Right ventricle myocardium superior (tissue), 1 donor: ENCODE results near the gene ADARB1. TPM values are rescaled to one million over a fixed set of nuclear protein-coding genes. Genes with fewer than 3 reads are reported as not detected.

ENCODE experiments used
- ATAC-seq: fragments of 200-7000 bp; cut with Tn5 transposase; one replicate; pipeline ENCODE4 v1.9.1; 2020; ENCODE audit warnings: mild to moderate bottlenecking; ENCODE audit not compliant: poor library complexity
- DNase-seq: peaks from one replicate; pipeline ENCODE4 v3.0.0-alpha.2; 2020
- intact Hi-C: fragments of 100-400 bp; cut with DNase I; formaldehyde crosslinking; loops from one replicate; pipeline ENCODE4 v1.11.2; 2022
- total RNA-seq: library from RNA; stranded (reverse); fragmentation: NEBNext Ultra II Directional; extraction: Animal tissue kit (Norgen Biotek cat#: 25700); gene quantifications from one replicate; pipeline ENCODE4 v1.2.1, GENCODE V29; 2021
- donor health status: DM: no; HTN: yes; CAD: no; lungs with severe emphysema.

ADARB1 gene
- total RNA-seq, 1 donor from 2014 or later: 11.6 TPM

DNA sequence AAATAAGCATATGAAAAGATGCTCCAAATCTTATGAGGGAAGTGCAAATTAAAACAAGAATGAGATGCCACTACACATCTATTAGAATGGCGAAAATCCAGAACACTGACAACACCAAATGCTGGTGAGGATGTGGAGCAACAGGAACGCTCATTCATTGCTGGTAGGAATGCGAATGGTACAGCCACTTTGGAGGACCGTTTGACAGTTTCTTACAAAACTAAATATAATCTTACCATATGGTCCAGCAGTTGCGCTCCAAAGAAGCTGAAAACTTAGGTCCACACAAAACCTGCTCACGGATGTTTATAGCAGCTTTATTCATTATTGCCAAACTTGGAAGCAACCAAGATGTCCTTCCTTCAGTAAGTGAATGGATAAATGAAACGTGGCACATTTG lies 163.0 kb downstream of the ADARB1 start:
- no peak for DNase-seq
- intact Hi-C loops: no loop called here
- ATAC-seq: no peak

DNA sequence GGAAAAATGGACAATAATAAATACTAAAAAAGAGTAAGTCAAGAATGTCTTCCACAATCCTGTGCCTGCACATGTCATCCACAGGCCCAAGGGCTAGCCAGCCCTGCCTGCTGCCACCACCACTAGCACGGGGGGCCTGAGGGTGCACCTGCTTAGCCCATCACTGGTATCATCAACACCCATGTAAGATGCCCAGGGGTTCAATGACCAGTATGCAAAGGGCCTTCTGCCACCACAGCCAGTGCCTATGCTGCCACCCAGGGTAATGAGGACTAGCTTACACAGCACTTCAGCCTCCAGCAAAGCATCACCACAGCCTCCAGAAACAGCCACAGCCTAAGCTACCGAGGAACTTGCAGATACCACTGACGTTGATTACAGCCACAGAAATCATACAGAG lies 167.0 kb downstream of the ADARB1 start:
- intact Hi-C loops: no loop called here
- no peak for DNase-seq
- ATAC-seq: no peak

DNA sequence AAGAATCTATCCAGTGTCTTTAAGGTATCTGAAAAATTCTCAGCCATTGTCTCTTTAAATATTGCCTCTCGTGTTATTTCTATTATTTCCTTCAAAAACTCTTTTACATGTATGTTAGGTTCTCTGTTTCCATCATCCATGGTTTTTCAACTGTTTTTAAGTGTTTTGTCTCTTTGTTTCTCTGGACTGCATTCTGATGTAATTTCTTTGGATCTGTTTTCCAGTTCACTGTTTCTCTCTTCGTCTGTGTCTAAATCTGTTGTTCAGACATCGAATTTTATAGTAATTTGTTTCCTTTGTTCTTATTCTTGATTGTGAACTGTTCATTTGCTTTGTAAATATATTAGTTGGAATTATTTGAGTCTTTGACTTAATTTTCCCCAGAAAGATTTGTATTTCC lies 169.2 kb downstream of the ADARB1 start:
- DNase-seq: no peak
- no peak for ATAC-seq
- intact Hi-C loops: no loop called here

DNA sequence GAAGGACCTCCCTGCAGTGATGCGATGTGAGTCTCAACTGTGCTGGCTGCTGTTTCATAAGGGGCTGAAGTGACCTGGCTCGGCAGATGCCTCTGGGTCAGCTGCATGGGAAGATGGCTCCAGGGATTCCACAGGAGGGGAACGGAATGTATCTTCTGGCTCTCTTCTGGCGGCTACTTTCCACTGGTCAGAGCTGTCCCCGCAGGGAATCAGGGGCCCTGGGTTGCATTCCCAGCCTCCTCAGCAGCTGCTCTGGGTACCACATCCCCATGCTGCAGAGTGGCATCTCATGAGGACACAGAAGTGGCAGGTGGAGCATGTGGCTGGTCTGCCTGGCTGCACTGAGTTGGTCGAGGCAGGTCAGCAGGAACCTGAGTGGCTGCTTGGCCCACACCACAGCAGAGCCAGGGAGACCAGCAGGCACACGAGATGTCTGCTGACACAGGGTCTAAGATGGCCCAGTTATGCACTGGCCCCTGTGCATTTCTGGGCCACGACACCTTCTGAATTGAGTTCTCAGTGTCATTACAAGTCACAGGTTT lies 170.5 kb downstream of the ADARB1 start:
- DNase-seq (no peak), ATAC-seq (no peak)
- intact Hi-C loops: no loop called here

DNA sequence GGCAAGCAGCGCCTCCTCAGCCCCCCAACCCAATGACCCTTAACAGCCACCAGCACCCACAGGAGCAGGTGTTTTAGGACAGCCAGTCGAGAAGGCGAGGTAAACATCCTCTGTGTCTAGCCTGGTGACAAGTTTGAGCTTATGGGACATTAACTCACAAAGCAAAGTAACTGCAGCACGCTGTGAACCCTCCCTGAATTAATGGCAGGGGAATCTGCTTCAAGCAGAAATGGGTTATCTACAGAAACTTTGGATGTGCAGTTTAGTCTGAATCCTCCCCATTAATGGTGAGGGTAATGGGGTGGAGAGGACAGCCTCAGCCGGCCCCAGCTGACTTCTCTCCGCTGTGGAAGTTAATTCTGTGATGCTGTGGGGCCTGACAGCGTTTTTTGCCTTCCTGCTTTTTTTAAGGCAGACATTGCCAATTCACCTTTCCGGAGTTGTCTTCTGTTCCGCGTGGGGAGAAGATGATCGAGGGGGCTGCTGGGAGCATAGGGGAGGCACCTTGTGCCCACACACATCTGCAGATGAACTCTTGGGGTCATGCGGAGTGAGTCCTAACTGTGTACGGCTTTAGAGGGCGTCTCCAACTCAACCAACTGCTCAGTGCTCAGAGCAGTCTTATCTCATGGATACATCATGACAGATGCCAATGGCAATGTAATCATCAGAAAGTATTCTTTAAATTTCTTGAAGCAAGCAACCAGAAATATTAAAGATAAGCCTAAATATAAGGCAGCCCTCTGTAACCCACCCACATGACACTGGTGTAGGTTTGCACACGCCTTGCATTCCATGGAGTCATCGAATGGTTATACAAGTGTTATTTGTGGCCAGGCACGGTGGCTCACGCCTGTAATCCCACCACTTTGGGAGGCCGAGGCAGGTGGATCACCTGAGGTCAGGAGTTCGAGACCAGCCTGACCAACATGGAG lies 172.3 kb downstream of the ADARB1 start:
- intact Hi-C loops: no loop called here
- no peak for ATAC-seq
- DNase-seq: no peak

DNA sequence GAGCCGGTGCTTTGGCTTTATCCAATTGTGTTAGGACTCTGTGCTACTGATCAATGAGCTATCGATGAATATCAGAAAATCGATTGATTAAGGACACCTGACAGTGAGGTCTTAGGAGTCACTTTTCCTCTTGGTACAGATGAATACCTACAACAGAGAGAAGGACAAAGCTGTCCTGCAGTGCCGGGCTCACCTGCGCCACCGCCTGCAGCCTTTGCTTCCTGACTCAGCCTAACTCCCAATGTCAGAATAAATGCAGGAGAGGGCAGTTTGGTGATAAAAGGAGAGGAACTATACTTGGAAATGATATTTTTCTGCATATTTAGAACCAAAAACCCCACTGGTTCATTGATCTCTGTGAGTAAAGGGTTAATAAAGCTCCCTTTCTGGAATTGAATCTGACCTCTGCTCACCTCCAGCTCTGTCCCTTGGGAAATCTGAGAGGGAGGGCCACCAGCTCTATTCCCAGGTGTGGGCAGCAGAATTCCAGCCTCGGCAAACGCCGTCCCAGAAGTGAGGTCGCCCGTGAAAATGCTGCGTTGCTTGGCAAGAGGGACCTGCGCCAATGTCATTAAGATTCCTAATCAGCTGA lies 174.0 kb downstream of the ADARB1 start:
- no peak for ATAC-seq
- intact Hi-C loops: no loop called here
- no peak for DNase-seq

DNA sequence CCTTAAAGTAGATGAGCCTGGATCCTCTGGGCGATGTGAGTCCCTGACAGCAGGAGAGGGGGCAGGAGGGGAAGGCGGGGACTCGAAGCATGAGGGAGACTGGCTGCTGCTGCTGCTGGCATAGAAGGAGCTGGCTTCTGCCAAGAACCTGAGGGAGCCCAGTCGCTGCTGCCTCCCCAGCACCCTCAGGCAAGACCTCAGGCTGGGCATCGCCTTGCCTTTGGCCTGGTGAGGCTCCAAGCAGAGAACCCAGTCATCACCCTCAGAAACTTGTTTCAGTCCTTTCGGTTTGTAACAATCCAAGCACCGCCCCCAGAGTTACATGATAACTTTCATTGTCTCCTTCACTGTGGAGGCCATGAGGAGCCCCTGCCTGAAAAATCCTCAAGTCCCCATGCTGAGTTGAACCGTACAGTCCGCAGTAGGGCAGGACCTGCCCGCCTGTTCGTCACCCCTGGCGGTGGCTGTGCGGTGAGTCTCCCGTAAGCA lies 174.6 kb downstream of the ADARB1 start:
- DNase-seq: no peak
- ATAC-seq: peak; percentile 67
- intact Hi-C loops: no loop called here

DNA sequence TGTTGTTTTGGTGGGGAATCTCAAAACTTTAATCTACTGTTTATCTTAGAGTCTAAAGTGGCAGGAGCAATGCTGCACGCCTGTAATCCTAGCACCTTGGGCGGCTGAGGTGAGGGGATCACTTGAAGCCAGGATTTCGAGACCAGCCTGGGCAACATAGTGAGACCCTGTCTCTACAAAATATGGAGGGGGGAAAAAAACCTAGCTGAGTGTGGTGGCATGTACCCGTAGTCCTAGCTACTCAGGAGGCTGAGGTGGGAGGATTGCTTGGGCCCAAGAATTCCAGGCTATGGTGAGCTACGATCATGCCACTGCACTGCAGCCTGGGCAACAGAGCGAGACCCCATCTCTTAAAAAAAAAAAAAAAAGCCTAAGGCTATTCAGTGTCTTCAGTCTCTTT lies 175.2 kb downstream of the ADARB1 start:
- intact Hi-C loops: no loop called here
- ATAC-seq (no peak), DNase-seq (no peak)

DNA sequence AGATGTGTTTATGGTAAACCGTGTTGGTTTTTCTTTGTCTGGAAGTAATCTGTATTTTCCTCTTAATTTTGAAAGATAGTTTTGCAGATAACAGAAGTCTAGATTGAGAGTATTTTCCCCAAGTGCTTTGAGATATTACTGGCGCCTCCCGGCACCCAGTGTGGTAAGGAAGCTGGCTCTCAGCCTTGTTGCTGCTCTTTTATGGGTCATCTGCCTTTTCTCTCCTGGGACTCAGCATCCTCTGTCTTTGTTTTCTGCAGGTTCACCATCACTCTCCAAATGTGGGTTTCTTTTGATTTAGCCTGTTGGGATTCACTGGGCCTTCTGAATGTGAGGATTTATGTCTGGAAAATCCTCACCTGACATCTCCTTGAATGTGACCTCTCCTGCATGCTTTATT lies 175.9 kb downstream of the ADARB1 start:
- DNase-seq: no peak
- no peak for ATAC-seq
- intact Hi-C loops: no loop called here

DNA sequence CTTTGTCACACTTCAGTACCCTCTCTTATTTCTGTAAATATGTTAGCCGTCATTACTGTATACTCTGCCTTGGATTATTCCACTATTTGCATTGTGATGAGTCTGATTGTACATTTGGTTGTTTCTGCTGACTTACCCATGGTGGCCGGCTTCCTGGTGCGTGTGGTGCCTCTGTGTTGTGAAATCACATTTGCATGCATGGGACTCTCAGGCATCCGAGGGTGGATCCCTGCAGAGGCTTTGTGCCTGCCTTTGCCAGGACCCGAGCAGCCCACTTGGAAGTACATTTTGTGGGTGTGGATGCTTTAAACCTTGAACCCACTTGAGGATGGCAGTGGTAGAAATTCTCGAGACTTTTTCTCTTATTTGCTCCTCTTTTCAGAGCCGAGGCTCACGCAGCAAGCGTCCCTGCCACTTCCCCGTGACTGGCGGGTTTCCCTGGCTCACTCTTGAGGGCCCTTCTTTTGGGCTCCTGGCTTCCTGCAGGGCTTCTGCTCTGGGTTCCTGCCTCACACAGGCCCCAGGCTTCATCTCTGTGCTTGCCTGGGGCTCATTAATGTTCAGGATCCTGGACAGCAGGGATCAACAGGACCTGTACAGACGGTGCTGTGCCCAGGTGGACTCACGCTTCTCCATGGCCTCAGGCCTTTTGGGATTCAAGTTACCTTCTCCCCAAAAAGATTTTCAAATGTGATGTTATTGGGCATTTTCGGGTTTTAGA lies 176.7 kb downstream of the ADARB1 start:
- ATAC-seq: no peak
- no peak for DNase-seq
- intact Hi-C loops: no loop called here

DNA sequence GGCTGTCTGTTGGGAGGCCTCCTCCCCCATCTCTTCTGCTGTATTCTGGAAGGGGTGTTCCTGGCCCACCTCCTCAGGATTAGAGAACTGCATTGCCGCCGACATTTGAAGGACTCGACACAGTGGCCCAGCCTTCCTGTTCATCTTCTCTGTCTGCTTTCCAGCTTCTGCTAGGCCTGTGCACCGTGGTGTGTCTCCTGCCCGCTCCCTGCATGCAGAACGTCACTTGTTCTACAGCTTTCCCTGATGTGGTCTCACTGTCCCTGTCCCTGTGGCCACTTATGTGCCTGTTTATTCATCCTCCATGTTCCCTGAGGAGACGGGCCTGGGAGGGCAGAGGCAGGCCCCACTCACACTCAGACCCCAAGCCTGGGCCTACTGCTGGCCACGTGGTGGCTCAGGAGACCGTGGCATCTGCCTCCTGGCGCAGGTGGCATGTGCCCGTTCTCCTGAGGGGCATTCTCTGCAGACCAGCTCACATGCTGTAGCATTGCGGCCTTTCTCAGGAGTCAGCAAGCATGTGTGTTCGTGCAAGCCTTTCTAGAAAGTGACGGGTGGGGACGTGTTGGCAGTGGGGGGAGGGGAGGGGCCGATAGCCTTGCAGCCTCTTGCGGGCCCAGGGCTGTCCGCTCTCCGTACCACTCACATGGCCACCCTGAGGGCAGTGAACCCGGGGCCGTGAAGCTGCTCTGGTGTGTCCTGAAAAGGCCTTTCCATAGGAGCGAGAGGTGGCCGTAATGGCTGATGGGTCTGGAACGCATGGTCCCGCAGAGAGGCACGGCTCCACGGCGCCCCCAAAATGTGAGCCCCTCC lies 177.5 kb downstream of the ADARB1 start:
- intact Hi-C loops: no loop called here
- DNase-seq (no peak), ATAC-seq (no peak)

DNA sequence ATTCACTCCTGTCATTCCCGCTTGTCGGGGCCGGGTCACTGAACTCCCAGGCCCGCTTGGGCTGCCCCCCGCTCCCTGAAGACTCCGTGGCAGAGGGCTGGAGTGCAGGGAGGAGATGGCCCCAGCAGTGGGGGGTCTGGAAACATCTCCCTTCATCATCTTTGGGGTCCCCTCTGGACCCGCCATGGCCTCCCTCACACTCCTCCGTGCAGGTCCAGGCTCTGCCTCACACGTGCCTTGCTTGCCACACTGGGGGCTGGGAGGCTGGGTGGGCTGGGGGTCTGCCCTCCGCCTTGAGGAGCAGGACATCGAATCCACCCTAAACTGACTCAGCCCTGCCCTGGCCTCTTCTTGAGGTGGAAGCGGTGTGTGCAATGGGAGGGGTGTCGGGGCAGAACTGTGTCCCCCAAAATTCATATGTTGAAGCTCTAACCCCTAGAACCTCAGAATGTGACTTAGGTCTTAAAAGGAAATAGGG lies 178.1 kb downstream of the ADARB1 start:
- intact Hi-C loops: no loop called here
- DNase-seq (no peak), ATAC-seq (no peak)

DNA sequence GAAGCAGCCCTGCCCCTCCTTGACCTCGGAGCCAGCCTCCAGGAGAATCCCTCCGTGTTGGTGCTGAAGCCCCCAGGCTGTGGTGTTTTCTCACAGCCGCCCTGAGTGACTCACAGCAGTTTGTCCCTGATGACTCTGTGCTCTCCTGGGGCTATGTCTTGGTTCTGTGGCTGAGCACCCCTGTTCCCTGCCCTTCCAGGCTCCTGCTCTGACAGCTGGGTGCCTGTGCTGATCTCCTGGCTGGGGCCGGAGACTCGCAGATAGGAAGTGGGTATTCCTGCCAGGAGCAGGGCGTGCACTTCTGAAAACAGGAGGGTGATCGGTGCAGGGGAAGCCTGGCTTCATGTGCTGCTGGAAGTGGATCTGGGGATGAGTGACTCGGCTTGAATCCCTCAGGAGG lies 178.8 kb downstream of the ADARB1 start:
- DNase-seq: peak; percentile 39
- intact Hi-C loops: no loop called here

DNA sequence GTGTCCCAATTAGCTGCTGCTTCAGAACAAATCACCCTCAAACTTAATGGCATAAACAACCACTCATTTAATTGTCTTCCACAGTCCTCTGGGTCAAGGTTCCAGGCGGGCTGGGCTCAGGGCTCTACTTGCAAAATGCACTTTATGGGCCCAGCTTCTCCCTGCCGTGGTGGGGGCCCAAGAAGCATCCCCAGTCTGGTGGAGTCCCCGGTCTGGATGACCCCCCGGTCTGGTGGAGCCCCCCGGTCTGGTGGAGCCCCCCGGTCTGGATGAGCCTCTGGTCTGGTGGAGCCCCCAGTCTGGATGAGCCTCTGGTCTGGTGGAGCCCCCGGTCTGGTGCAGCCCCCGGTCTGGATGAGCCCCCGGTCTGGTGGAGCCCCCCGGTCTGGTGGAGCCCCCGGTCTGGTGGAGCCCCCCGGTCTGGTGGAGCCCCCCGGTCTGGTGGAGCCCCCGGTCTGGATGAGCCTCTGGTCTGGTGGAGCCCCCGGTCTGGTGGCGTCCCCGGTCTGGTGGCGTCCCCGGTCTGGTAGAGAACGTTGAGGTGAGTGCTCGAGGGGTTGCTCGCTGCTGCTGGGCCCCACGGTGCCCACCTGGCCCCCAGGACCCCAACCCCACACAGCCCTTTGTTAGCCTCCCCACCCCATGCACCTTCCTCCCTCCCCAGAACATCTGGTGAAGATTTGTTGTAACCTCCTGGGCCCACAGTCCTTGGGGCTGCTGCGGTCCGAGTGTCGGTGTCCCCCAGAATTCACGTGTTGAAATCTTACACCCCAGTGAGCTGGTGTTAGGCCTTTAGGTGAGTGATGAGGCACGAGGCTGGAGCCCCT lies 179.5 kb downstream of the ADARB1 start:
- ATAC-seq: no peak
- intact Hi-C loops: no loop called here
- no peak for DNase-seq

More for the DNA sequence above, 178.8 kb downstream of the ADARB1 start:
- ATAC-seq: peak; percentile 42

DNA sequence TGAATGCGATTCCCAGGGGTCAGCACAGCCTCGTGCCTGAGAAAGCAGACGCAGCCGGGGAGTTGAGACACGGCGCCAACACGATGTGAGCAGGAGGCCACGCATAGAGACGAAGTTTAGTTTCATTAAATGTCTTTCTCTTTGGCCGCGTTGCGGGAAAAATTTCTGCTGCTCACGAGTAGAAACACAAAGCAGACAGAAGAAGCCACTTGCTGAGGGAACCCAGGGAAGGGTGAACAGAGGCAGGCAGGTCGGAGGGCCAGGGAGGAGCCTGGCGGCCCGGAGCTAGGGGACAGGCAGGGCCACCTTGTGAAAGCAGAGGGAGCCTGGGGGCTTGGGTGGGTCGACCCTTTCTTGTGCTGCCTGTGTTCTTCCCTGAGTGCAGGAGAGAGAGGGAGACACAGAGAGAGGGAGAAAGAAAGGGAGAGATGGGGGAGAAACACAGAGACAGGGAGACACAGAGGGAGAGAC lies 180.1 kb downstream of the ADARB1 start:
- ATAC-seq: no peak
- intact Hi-C loops: no loop called here
- no peak for DNase-seq

DNA sequence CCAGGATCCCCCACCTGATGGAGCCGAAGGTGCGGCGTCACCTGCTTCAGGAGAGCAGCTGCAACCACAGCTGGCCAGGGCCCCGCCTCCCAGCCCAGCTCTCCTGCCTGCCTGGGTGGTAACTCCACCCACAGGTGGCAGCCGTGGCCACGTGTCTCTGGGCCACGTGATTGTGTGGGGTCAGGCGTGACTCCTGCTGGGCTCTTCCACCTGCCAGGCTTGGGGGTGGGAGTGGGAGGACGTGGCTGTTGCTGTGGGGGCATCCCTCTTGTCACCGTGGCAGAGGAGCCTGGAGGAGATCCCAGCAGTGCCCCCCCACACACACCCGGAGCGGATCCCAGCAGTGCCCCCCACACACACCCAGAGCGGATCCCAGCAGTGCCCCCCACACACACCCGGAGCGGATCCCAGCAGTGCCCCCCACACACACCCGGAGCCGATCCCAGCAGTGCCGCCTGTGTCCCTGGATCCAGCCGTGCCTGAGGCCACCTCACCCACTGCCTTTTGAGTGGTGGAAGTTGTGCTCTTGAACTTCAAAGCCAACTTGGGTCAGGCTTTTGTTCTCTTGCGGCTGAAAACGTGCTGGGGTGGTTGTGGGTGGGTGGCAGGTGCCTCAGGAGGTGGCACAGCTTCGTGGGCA lies 181.1 kb downstream of the ADARB1 start:
- ATAC-seq: no peak
- DNase-seq: no peak
- intact Hi-C loops: no loop called here
